Panc1 (cell line): ENCODE measurements around the gene MEGF6. TPM values are rescaled to one million over a fixed set of nuclear protein-coding genes. Genes with fewer than 3 reads are reported as not detected.

Experiments used
- ATAC-seq: fragments of 200-7000 bp; cut with Tn5 transposase; 2 replicates; pipeline ENCODE4 v1.9.1; 2020; ENCODE audit warnings: mild to moderate bottlenecking, moderate library complexity
- BruUV-seq: library from RNA; stranded (reverse); fragments of 400-500 nt; replicated peaks from 2 replicates; lab custom pipeline; 2021; lab: Mats Ljungman, UMichigan
- CTCF ChIA-PET: fragments of 300-600 bp; sonication (Branson Sonifier 250); formaldehyde crosslinking; loops from one replicate; lab custom pipeline; 2022; ENCODE audit warnings: antibody characterized with exemption; lab: Charles Lee
- POLR2A ChIA-PET: fragments of 300-600 bp; sonication (Branson Sonifier 250); formaldehyde crosslinking; loops from one replicate; lab custom pipeline; 2022; ENCODE audit warnings: antibody characterized with exemption; lab: Charles Lee
- DNase-seq: peaks from one replicate; pipeline ENCODE4 v3.0.0-alpha.2; 2010; ENCODE audit warnings: low read depth, low spot score
- H3K27ac ChIP-seq: 2 replicates; pipeline ENCODE4 v1.5.1; 2011; ENCODE audit warnings: mild to moderate bottlenecking, low read length, inconsistent platforms
- H3K27me3 ChIP-seq: fragments of 200-500 bp; sonication (Bioruptor generic); 2 replicates; pipeline ENCODE4 v1.6.0; 2014; ENCODE audit warnings: low read length, inconsistent platforms; ENCODE audit not compliant: control insufficient read depth, insufficient read depth
- H3K36me3 ChIP-seq: fragments of 200-500 bp; sonication (Bioruptor generic); 2 replicates; pipeline ENCODE4 v1.5.1; 2014; ENCODE audit warnings: inconsistent platforms, mild to moderate bottlenecking, low read length, moderate library complexity; ENCODE audit not compliant: control insufficient read depth, insufficient read depth
- H3K4me1 ChIP-seq: 2 replicates; pipeline ENCODE4 v1.5.1; 2011; ENCODE audit warnings: inconsistent platforms, mild to moderate bottlenecking, low read length, moderate library complexity; ENCODE audit not compliant: control insufficient read depth, insufficient read depth
- H3K4me3 ChIP-seq, 2 experiments: 2 replicates each; pipeline ENCODE4 v1.5.1; 2011 to 2012; ENCODE audit warnings: low read depth in 2 of 2, low read length in 2 of 2, mild to moderate bottlenecking in 2 of 2, inconsistent platforms in 1 of 2, moderate library complexity in 1 of 2
- H3K9me3 ChIP-seq: fragments of 200-500 bp; sonication (Bioruptor generic); 2 replicates; pipeline ENCODE4 v1.5.1; 2014; ENCODE audit warnings: low read depth, mild to moderate bottlenecking, inconsistent platforms, low read length, moderate library complexity; ENCODE audit not compliant: control insufficient read depth, insufficient read depth
- CTCF ChIP-seq: fragments of 450-650 bp; IDR thresholded peaks from 2 replicates; pipeline ENCODE4 v1.5.1; 2017; ENCODE audit warnings: mild to moderate bottlenecking
- POLR2AphosphoS5 ChIP-seq: IDR thresholded peaks from 2 replicates; pipeline ENCODE4 v1.6.1; 2012; ENCODE audit warnings: mild to moderate bottlenecking, low read depth, low read length, moderate library complexity
- REST ChIP-seq, 2 experiments: IDR thresholded peaks; 2 replicates each; pipeline ENCODE4 v1.6.1; 2011 to 2012; ENCODE audit warnings: low read depth in 2 of 2, control low read depth in 1 of 2, low read length in 1 of 2, mild to moderate bottlenecking in 1 of 2, moderate library complexity in 1 of 2; ENCODE audit not compliant: insufficient read depth in 1 of 2
- SIN3A ChIP-seq: IDR thresholded peaks from 2 replicates; pipeline ENCODE4 v1.6.1; 2012; ENCODE audit warnings: low read depth, mild to moderate bottlenecking, low read length, moderate library complexity, borderline replicate concordance; ENCODE audit not compliant: insufficient read depth
- TCF7L2 ChIP-seq: IDR thresholded peaks from 2 replicates; pipeline ENCODE4 v1.6.1; 2011; ENCODE audit warnings: mild to moderate bottlenecking, low read depth, low read length, inconsistent platforms
- in situ Hi-C: cut with HindIII; loops from 2 replicates; pipeline ENCODE4 v1.10.0; 2016; ENCODE audit warnings: low sequenced_read_pairs, low pct_unique_long_range_greater_than_20kb
- intact Hi-C: fragments of 100-400 bp; cut with micrococcal nuclease; formaldehyde crosslinking; loops from one replicate; pipeline ENCODE4 v1.10.0; 2022; ENCODE audit not compliant: unreplicated experiment
- total RNA-seq: library from RNA; stranded (reverse); gene quantifications from one replicate; pipeline ENCODE4 v1.2.1, GENCODE V29; 2021; ENCODE audit not compliant: unreplicated experiment

Gene MEGF6
- total RNA-seq, 1 experiment from 2014 or later, result 32.6 TPM

GRCh38 chr1:3478187-3478586, 133.1 kb downstream of the MEGF6 start:
- no TSS peak for BruUV-seq
- ChIA-PET CTCF (interaction anchor here (2.0 kb wide), 1 partner anchor 25 kb away, joined by 8 read pairs; no protein-coding TSS in a partner anchor), POLR2A (no interaction called here)
- DNase-seq, result no peak
- no peak overlapping the region for H3K27ac ChIP-seq
- H3K36me3 ChIP-seq, result no peaks in the 10 kb centered on the region
- TF ChIP-seq TCF7L2 (no peak), POLR2AphosphoS5 (no peak), CTCF (no peak), REST (IDR thresholded peaks at IDR 0.05; ENCODE audit: insufficient read depth in 1 of 2, low read depth in 2 of 2, low read length in 1 of 2) (no peak), SIN3A (no peak)
- H3K27me3 ChIP-seq, result no peaks in the 10 kb centered on the region
- peaks cover 27% of the 10 kb centered on the region for H3K4me1 ChIP-seq
- no peak overlapping the region for H3K4me3 ChIP-seq
- no peak for ATAC-seq
- in situ Hi-C loops (no loop called here), intact Hi-C loops (no loop called here)
- H3K9me3 ChIP-seq, result no peaks in the 10 kb centered on the region

- H3K4me1 ChIP-seq, result peaks cover 23% of the 10 kb centered on the region
- H3K36me3 ChIP-seq, result no peaks in the 10 kb centered on the region
- in situ Hi-C loops (no loop called here), intact Hi-C loops (no loop called here)
- no peak overlapping the region for H3K4me3 ChIP-seq
- ATAC-seq (peak; percentile 1; the same call in 1 of the 2 replicates), DNase-seq (no peak)
- no peak overlapping the region for H3K27ac ChIP-seq
- POLR2A ChIA-PET, result interaction anchor here (0.6 kb wide), 1 partner anchor 14 kb away, joined by 4 read pairs; no protein-coding TSS in a partner anchor
- no peaks in the 10 kb centered on the region for H3K27me3 ChIP-seq
- TF ChIP-seq SIN3A (no peak), TCF7L2 (no peak), REST (IDR thresholded peaks at IDR 0.05; ENCODE audit: insufficient read depth in 1 of 2, low read depth in 2 of 2, low read length in 1 of 2) (no peak), CTCF (no peak), POLR2AphosphoS5 (no peak)
- BruUV-seq, result no TSS peak
- H3K9me3 ChIP-seq, result no peaks in the 10 kb centered on the region
- CTCF ChIA-PET, result interaction anchor here (2.0 kb wide), 1 partner anchor 24 kb away, joined by 8 read pairs; no protein-coding TSS in a partner anchor
Observed at GRCh38 chr1:3477241-3477995, 133.9 kb downstream of the MEGF6 start.
